Prostate gland (tissue), 2 donors: Measurements from ENCODE around the gene ATP9B.

Source experiments
- POLR2A ChIP-seq: fragments of 450-650 bp; IDR thresholded peaks from one replicate; pipeline ENCODE4 v1.6.1; 2016; ENCODE audit warnings: antibody characterized with exemption, mild to moderate bottlenecking
- TF ChIP-seq, protein P1 (sequence below), 4 experiments: fragments of 200-600 bp in 2 of 4; fragments of 450-650 bp in 2 of 4; sonication (generic) in 2 of 4; IDR thresholded peaks; 1 replicate in 3 of 4; 2 replicates in 1 of 4; pipeline ENCODE4 v1.5.1; 2016 to 2019; ENCODE audit warnings: antibody characterized with exemption in 4 of 4, mild to moderate bottlenecking in 2 of 4, moderate library complexity in 2 of 4

DNA sequence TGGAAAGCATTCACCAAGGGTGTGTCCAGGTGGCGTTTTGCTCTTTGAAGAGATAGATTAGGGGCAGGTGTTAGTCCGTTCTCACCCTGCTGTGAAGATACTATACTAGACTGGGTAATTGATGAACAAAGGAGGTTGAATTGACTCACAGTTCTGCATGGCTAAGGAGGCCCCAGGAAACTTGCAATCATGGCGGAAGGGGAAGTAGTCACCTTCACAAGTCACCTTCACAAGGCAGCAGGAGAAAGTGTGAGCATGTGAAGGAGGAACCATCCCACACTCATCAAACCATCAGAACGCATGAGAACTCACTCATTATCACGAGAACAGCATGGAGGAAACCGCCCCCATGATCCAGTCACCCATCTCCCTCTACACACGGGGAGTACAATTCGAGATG is 190.8 kb downstream of the ATP9B start:
- TF ChIP-seq, protein P1, sequence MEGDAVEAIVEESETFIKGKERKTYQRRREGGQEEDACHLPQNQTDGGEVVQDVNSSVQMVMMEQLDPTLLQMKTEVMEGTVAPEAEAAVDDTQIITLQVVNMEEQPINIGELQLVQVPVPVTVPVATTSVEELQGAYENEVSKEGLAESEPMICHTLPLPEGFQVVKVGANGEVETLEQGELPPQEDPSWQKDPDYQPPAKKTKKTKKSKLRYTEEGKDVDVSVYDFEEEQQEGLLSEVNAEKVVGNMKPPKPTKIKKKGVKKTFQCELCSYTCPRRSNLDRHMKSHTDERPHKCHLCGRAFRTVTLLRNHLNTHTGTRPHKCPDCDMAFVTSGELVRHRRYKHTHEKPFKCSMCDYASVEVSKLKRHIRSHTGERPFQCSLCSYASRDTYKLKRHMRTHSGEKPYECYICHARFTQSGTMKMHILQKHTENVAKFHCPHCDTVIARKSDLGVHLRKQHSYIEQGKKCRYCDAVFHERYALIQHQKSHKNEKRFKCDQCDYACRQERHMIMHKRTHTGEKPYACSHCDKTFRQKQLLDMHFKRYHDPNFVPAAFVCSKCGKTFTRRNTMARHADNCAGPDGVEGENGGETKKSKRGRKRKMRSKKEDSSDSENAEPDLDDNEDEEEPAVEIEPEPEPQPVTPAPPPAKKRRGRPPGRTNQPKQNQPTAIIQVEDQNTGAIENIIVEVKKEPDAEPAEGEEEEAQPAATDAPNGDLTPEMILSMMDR (IDR thresholded peaks at IDR 0.05): no peak
- TF ChIP-seq POLR2A: no peak
